Mesendoderm (in vitro differentiated cells): ENCODE measurements around the gene UGT8.

Experiments used
- DNase-seq: peaks from one replicate; pipeline ENCODE4 v3.0.0; 2013
- H2AK5ac ChIP-seq: 2 replicates; pipeline ENCODE4 v1.6.1; 2013; ENCODE audit warnings: low read length, inconsistent platforms
- H2BK120ac ChIP-seq: 2 replicates; pipeline ENCODE4 v1.6.1; 2013; ENCODE audit warnings: low read depth, mild to moderate bottlenecking, low read length, moderate library complexity, mixed read lengths
- H2BK15ac ChIP-seq: replicated peaks from 2 replicates; pipeline ENCODE4 v1.6.1; 2013; ENCODE audit warnings: low read depth, mild to moderate bottlenecking, moderate library complexity
- H2BK5ac ChIP-seq: 2 replicates; pipeline ENCODE4 v1.6.1; 2013; ENCODE audit warnings: low read length, inconsistent platforms
- H3K18ac ChIP-seq: 2 replicates; pipeline ENCODE4 v1.6.1; 2013; ENCODE audit warnings: mild to moderate bottlenecking, low read length, mixed read lengths
- H3K23ac ChIP-seq: one replicate; pipeline ENCODE4 v1.6.1; 2013; ENCODE audit warnings: low read length
- H3K27ac ChIP-seq: 2 replicates; pipeline ENCODE4 v1.5.1; 2013; ENCODE audit warnings: low read depth, mild to moderate bottlenecking, inconsistent platforms, low read length, moderate library complexity
- H3K27me3 ChIP-seq: 2 replicates; pipeline ENCODE4 v1.6.1; 2013; ENCODE audit warnings: low read length, control low read depth, mild to moderate bottlenecking, inconsistent platforms; ENCODE audit not compliant: insufficient read depth, poor library complexity
- H3K36me3 ChIP-seq: 2 replicates; pipeline ENCODE4 v1.6.1; 2013; ENCODE audit warnings: low read length, inconsistent platforms; ENCODE audit not compliant: control insufficient read depth, insufficient read depth
- H3K4ac ChIP-seq: one replicate; pipeline ENCODE4 v1.6.1; 2013; ENCODE audit warnings: low read depth, mild to moderate bottlenecking, low read length, moderate library complexity
- H3K4me1 ChIP-seq: 2 replicates; pipeline ENCODE4 v1.6.1; 2013; ENCODE audit warnings: low read depth, low read length, inconsistent platforms; ENCODE audit not compliant: control insufficient read depth
- H3K4me2 ChIP-seq: 2 replicates; pipeline ENCODE4 v1.6.1; 2013; ENCODE audit warnings: low read length
- H3K4me3 ChIP-seq: 2 replicates; pipeline ENCODE4 v1.5.1; 2013; ENCODE audit warnings: mild to moderate bottlenecking, low read length
- H3K56ac ChIP-seq: one replicate; pipeline ENCODE4 v1.6.1; 2013; ENCODE audit warnings: low read length
- H3K79me1 ChIP-seq: 2 replicates; pipeline ENCODE4 v1.6.1; 2013; ENCODE audit warnings: low read length, inconsistent platforms
- H3K79me2 ChIP-seq: 2 replicates; pipeline ENCODE4 v1.6.1; 2013; ENCODE audit warnings: mild to moderate bottlenecking, low read length; ENCODE audit not compliant: control insufficient read depth, insufficient read depth
- H3K9ac ChIP-seq: 2 replicates; pipeline ENCODE4 v1.6.1; 2013; ENCODE audit warnings: low read length, inconsistent platforms
- H4K5ac ChIP-seq: one replicate; pipeline ENCODE4 v1.6.1; 2013; ENCODE audit warnings: low read length
- H4K8ac ChIP-seq: one replicate; pipeline ENCODE4 v1.6.1; 2013; ENCODE audit warnings: low read depth, mild to moderate bottlenecking, control low read depth, low read length, moderate library complexity
- WGBS: extraction: QIAGEN DNeasy Blood & Tissue Kit; methylation state at CpG from one replicate; pipeline ENCODE4 v1.1.7; 2013; ENCODE audit warnings: low lambda C conversion rate, missing lambda C conversion rate; ENCODE audit not compliant: insufficient coverage; ENCODE audit errors: extremely low coverage; 5-methylcytosine and 5-hydroxymethylcytosine counted together

Gene UGT8

DNA sequence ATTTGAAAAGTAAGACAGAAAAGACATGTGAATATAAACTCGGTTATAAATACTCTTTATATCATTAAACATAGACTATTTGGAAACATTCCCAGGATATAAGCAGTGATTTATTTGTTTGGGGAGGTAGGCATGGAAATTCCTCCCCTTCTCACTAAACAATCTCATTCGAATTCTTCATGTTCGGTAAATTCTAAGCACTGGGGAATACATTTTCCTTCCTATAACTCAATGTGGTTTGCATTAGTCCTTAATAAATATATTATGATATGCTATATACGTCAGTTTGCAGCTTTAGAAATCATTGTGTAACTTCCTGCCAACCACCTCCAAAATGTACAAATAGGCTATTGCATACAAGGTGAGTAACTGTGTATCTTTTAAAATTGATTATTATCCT is 99.6 kb downstream of the UGT8 start:
- H3K23ac ChIP-seq: no peak overlapping the region
- H3K79me2 ChIP-seq: no peaks in the 10 kb centered on the region
- WGBS: no CpG with 5 or more reads among the region's 4 CpGs
- H3K27ac ChIP-seq: no peak overlapping the region
- no peak overlapping the region for H3K4me3 ChIP-seq
- H3K4me1 ChIP-seq: no peaks in the 10 kb centered on the region
- no peak overlapping the region for H3K9ac ChIP-seq
- H3K18ac ChIP-seq: no peak overlapping the region
- no peak overlapping the region for H4K8ac ChIP-seq
- H2BK15ac ChIP-seq: no peak overlapping the region
- no peaks in the 10 kb centered on the region for H3K36me3 ChIP-seq
- H3K27me3 ChIP-seq: no peaks in the 10 kb centered on the region
- H3K56ac ChIP-seq: no peak overlapping the region
- no peaks in the 10 kb centered on the region for H3K79me1 ChIP-seq
- H3K4me2 ChIP-seq: no peak overlapping the region
- no peak overlapping the region for H2AK5ac ChIP-seq
- no peak overlapping the region for H4K5ac ChIP-seq
- no peak overlapping the region for H2BK120ac ChIP-seq
- no peak overlapping the region for H3K4ac ChIP-seq
- no peak overlapping the region for H2BK5ac ChIP-seq
- no peak for DNase-seq

- no peak overlapping the region for H3K23ac ChIP-seq
- H3K27me3 ChIP-seq: no peaks in the 10 kb centered on the region
- H3K4me1 ChIP-seq: no peaks in the 10 kb centered on the region
- H3K27ac ChIP-seq: no peak overlapping the region
- no peak overlapping the region for H3K4ac ChIP-seq
- H3K4me2 ChIP-seq: no peak overlapping the region
- H4K5ac ChIP-seq: no peak overlapping the region
- H2BK120ac ChIP-seq: no peak overlapping the region
- no peak overlapping the region for H3K9ac ChIP-seq
- DNase-seq: no peak
- H3K36me3 ChIP-seq: no peaks in the 10 kb centered on the region
- no peaks in the 10 kb centered on the region for H3K79me1 ChIP-seq
- no peak overlapping the region for H3K56ac ChIP-seq
- H3K18ac ChIP-seq: no peak overlapping the region
- H2AK5ac ChIP-seq: no peak overlapping the region
- H3K79me2 ChIP-seq: no peaks in the 10 kb centered on the region
- H4K8ac ChIP-seq: no peak overlapping the region
- H2BK15ac ChIP-seq: no peak overlapping the region
- WGBS: no CpG with 5 or more reads among the region's 5 CpGs
- no peak overlapping the region for H3K4me3 ChIP-seq
- H2BK5ac ChIP-seq: no peak overlapping the region
These were observed 102.9 kb downstream of the UGT8 start for GRCh38 chr4:114701491-114701890.

DNA sequence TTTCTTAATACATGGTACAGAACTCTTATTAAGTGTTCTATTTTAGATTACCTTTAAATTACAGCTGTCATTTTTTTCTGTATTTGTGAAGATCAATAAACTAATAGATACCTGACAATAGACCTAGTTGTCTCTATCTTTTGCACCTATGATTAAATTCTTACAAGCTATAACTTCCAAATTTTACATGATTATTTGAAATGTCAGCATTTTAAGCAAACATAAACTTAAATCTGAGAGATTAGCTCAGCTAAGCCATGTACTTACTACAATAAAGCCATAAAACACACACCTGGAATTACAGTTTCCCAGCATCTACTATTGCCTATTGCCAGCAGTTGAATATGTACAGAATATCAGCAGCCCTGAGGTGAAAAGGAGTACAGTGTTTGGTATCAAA is 118.8 kb downstream of the UGT8 start:
- H3K18ac ChIP-seq: no peak overlapping the region
- H3K79me2 ChIP-seq: no peaks in the 10 kb centered on the region
- H2AK5ac ChIP-seq: no peak overlapping the region

DNA sequence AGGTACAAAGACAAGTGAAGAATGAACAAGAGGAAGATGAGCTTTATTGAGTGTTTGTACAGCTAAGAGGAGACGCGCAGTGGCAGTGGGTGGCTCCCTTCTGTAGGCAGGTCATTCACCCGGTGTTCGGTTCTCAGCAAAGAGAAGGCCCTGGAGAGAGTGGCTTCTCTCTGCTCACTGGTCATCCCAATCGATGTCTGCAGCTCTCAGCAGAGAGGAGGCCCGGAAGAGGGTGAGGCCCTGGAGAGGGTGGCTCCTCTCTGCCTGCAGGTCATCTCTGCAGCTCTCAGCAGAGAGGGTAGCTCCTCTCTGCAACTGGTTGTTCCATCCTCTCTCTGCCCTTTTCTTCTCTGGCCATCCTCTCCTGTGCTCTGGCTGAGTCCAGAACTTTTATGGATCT is 126.5 kb downstream of the UGT8 start:
- no peak overlapping the region for H2BK120ac ChIP-seq
- no peak overlapping the region for H4K8ac ChIP-seq
- no peak for DNase-seq
- H3K4me1 ChIP-seq: no peaks in the 10 kb centered on the region
- H3K4ac ChIP-seq: no peak overlapping the region
- no peaks in the 10 kb centered on the region for H3K36me3 ChIP-seq
- no peaks in the 10 kb centered on the region for H3K27me3 ChIP-seq
- no peak overlapping the region for H2BK5ac ChIP-seq
- H3K4me3 ChIP-seq: no peak overlapping the region
- no peak overlapping the region for H3K4me2 ChIP-seq
- H3K27ac ChIP-seq: no peak overlapping the region
- no CpG with 5 or more reads among the region's 6 CpGs for WGBS
- H3K18ac ChIP-seq: no peak overlapping the region
- H3K56ac ChIP-seq: no peak overlapping the region
- no peak overlapping the region for H2BK15ac ChIP-seq
- H4K5ac ChIP-seq: no peak overlapping the region
- H3K79me2 ChIP-seq: no peaks in the 10 kb centered on the region
- no peak overlapping the region for H2AK5ac ChIP-seq
- H3K23ac ChIP-seq: no peak overlapping the region
- H3K79me1 ChIP-seq: no peaks in the 10 kb centered on the region
- H3K9ac ChIP-seq: no peak overlapping the region

More for the DNA sequence above, 118.8 kb downstream of the UGT8 start:
- H2BK15ac ChIP-seq: no peak overlapping the region
- no peaks in the 10 kb centered on the region for H3K4me1 ChIP-seq
- no peaks in the 10 kb centered on the region for H3K79me1 ChIP-seq
- H2BK120ac ChIP-seq: no peak overlapping the region
- H3K27ac ChIP-seq: no peak overlapping the region
- DNase-seq: no peak
- no peaks in the 10 kb centered on the region for H3K36me3 ChIP-seq
- H4K8ac ChIP-seq: no peak overlapping the region
- no peak overlapping the region for H3K9ac ChIP-seq
- H3K4me2 ChIP-seq: no peak overlapping the region
- H2BK5ac ChIP-seq: no peak overlapping the region
- H3K23ac ChIP-seq: no peak overlapping the region
- H4K5ac ChIP-seq: no peak overlapping the region
- no peak overlapping the region for H3K4ac ChIP-seq
- H3K56ac ChIP-seq: no peak overlapping the region
- no peak overlapping the region for H3K4me3 ChIP-seq
- H3K27me3 ChIP-seq: no peaks in the 10 kb centered on the region

DNA sequence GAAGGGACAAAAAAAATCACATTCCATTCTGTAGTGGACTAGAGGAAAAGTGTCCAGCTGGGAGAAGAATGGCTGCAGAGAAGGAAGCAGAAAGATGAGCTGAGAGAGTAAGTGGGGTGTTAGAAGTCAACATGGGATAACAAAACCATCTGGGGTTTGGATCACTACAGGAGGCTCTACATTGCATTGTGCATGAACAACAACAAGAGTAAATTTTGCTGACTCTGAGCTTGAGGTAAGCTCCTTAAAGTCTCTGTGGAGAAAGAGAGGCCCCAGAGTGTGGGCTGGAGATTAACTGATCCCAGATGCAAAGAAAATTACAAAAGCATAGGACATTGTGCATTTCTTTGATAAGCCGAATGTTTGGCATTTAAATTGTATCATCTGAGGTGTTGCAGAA is 128.9 kb downstream of the UGT8 start:
- Histone ChIP-seq H3K9ac (no peak overlapping the region), H3K79me1 (no peaks in the 10 kb centered on the region), H2BK120ac (no peak overlapping the region), H3K56ac (no peak overlapping the region), H3K27ac (no peak overlapping the region), H4K8ac (no peak overlapping the region), H3K23ac (no peak overlapping the region), H3K27me3 (no peaks in the 10 kb centered on the region), H2AK5ac (no peak overlapping the region), H3K79me2 (no peaks in the 10 kb centered on the region), H3K18ac (no peak overlapping the region), H3K4ac (no peak overlapping the region), H2BK15ac (no peak overlapping the region), H2BK5ac (no peak overlapping the region), H3K4me2 (no peak overlapping the region), H3K4me3 (no peak overlapping the region), H4K5ac (no peak overlapping the region), H3K36me3 (no peaks in the 10 kb centered on the region), H3K4me1 (no peaks in the 10 kb centered on the region)
- no CpG with 5 or more reads among the region's 1 CpG for WGBS
- no peak for DNase-seq
